Hematopoietic multipotent progenitor cell treated with erythropoietin and hydrocortisone succinate and interleukin-3 and kit ligand, for 8 days (in vitro differentiated cells): ENCODE results near the gene KBTBD8.

Experiments
- DNase-seq: peaks from one replicate; pipeline ENCODE4 v3.0.0-alpha.2; 2015

KBTBD8 gene

DNA sequence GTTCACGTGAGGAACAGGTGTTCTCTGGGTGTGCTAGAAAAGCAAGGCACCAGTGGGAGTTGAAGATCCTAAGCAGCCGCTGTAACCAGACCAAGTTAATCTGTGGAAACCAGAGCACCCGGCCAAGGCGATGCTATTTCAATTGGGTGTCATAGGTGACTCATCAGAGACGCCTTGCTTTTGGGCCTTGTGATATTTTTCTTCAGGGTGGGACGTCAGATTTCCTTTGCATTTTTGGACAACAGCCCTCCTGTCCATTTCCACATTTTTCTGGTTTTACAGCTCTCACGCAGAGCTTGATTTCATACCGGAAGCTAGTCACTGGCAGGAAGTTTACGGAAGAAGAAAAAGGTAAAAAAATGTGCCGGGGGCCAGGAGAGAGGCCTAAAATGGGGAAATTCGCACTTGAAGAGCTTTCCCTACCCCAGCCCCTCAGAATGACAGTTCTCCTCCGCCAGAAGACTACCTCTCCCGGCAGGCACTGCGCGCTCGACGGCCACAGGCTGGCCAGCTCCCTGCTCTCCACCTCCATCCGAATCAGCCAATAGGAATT lies 471 bp upstream of the KBTBD8 start:
- no peak for DNase-seq

DNA sequence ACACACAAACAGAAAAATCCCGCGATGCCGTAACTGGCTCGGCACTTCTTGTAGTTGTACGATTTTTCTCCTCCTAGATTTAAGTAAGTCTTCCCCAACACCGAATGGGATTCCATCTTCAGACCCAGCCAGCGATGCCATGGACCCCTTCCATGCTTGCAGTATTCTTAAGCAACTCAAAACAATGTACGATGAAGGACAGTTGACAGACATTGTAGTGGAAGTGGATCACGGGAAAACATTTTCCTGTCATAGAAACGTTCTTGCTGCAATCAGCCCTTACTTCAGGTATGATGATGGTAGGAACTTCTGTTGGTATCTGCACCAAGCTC lies 763 bp downstream of the KBTBD8 start:
- DNase-seq: no peak

DNA sequence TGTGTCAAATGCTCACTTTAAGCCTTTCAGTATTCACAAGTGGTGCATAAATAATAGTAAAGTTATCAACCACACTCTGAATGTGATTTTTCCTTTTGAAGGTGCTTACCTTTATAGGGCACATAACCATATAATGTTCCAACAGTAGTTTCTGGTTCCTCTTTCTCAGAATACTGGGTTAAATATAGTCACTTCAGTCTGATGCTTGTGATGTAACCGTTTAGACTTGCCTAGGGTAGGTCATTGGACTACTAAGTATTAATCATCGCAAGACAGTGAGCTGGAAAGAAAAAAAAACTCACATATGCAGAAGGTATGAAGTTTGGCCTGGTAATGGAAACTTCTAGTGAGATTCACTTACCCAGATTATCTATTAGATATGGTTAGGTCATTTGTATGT lies 1.9 kb downstream of the KBTBD8 start:
- peak; percentile 58 for DNase-seq

DNA sequence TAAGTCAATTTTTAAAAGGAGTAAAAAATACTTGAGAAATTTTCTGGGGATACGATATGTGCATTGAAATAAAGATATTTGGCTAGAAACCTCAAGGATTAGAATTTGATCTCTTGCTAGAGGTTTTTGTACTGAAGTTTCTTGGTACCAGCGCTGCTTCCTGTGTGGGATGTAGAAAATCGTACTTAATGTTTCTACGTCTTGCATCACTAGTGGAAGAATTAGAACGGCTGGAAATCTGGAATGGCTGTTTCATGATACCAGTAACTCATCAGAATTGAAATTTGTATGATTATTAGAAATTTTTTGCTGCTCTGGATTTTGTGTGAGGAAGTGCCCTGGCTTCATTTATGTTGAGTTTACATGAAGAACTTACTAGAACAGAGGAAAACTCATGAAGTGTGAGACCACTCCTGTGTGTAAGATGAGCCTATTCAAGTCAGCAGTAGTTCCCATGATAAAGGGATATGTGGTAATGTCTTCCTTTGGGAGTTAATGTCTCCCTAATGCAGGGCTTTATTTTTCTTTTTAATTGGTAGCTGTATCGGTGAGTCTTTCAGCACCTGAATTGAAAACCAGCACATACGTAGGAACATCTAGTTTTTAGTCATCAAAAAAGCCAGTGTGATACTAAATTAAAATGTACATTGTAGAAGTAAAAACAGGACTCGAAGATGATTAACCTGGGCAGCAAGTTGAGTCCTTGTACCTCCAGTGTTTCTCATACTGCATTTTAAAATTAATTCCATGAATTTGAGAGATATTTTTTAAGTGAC lies 3.2 kb downstream of the KBTBD8 start:
- DNase-seq: no peak

DNA sequence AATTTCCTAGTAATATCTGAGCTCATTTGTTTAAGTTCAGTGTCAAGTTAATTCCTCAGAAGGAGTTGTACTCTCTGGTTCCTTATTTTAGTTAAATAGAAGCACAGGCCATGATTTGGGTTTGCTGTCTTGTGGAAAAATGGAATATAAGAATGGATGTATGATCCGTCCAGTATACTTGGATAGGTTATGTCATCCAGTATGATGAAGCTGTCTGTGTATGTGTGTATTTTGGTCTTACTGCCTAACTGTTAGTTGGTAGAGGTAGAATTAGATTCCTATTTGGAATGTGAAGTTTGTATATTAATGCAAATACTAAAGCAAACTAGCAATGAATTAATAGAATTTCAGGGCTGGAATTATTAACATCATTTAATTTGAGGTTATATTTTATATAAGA lies 7.9 kb downstream of the KBTBD8 start:
- DNase-seq: no peak

DNA sequence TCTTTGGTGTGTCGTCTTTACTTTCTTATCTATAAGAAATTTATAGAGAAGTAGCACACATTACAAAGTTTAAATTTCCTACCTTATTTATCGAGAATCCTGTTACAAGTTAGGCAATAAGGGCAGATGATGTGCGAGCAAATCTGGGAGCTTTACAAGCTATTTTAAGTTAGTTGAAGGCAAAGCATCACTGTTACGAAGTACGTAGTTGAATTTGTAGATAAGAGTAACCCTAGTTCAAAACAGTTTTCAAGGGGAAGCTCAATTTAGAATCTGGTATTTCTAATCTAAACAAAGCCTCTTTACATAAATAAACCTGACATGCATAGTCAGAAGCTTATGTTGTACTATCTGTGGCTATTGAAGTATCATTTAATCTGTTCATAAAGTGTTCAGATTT lies 8.4 kb downstream of the KBTBD8 start:
- DNase-seq: no peak

DNA sequence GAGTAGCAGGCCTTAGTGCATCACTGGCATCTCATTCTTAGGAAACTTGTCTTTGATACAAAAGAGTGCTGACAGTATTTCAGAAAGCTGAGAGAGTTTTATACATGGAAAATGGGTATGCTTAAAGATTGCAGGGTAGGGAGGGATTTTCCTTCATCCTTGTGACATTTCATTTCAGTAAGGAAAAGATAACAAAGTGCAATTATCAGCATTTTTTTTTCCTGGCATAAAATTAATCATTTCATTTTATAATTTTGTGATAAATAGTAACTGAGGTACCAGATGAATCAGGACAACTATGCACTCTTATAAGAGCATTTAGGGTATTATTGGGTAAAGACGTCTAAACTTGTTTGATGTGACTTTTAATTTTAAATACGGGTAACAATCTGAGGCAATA lies 10.3 kb downstream of the KBTBD8 start:
- no peak for DNase-seq

DNA sequence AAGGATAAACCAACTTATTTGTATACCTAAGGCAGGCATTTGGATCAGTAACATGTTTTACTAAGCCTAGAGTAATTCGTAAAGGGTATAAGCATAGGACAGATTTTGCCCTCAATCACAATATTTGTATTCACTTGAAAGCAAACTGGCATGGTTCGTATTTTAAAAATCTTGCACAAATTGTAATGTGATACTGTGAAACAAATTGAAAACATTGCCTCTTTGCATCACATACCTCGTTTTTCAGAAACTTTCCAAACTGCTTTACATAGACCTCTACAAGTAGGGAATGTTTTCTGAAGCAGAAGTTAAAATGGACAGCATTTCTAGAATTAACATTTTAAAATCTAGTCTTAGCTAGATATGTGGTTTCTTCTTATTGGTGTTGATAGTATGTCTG lies 11.6 kb downstream of the KBTBD8 start:
- DNase-seq: no peak

DNA sequence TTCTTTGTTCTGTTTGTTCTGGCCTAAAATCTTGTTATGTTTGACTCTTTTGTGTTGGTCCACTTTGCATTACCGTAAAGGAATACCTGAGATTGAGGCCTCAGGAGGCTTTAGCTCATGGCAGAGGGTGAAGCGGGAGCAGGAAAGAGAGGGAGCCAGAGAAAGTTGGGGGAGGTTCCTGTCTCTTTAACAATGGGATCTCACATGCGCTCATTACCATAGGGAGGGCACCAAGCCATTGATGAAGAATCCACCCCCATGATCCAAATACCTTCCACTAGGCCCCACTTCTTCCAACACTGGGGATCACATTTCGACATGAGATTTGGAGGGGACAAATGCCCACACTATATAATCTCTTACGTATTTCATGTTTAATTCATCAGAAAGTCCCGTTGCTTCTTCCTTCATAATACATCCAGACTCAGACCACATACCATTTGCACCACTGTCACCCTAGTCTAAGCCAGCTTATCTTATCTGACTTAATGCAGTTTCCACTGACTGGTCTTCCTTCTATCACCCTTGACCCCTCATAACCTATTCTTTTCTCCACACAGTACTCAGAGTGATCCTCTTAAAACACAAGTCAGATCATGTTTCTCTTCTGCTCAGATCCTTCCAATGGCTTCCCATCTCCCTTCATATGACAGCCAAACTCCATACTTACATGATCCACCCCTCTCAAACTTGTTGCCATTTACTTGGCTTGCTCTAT lies 13.5 kb downstream of the KBTBD8 start:
- peak; percentile 72 for DNase-seq

DNA sequence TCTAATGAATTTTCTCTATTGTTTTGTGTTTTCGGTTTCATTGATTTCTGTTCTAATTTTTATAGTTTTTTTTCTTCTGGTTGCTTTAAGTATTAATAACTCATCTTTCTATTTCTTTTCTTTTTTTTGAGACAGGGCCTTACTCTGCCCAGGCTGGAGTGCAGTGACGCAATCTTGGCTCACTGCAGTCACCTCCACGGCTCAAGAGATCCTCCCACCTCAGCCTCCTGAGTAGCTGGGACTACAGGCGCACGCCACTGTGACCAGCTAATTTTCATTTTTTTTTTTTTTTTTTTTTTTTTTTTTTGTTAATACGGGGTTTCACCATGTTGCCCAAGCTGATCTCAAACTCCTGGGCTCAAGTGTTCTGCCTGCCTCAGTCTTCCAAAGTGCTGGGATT lies 14.5 kb downstream of the KBTBD8 start:
- DNase-seq: no peak

DNA sequence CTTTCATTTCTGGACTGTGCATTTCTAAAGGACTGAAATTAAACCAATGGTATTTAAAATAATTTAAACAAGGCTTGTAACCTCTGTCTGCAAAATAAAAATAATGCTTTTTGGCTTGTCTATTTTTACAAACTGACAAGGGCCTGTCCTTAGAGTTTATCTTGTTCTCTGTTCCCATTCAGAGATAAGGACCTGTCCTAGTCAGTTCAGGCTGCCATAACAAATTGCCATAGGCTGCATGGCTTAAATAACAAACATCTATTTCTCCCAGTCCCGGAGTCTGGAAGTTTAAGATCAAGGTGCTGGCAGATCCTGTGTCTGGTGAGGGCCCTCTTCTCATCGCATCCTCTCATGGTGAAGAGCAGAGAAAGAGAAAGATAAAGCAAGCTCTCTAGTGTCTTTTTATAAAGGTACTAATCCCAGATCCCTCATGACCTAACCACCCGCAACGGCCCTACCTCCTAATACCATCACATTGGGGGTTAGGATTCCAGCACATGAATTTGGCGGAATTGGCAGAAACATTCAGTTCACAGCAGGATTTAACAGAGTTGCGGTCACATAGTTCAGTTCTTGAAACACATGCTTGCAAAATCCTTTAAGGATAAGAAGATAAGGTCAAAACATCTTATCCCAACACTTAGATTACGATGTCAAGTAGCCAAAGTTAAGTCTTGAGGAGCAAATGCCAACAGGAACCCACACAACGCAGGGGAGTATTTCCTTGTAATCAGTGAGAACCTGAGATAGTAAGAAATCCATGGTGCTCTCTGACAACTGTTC lies 17.8 kb downstream of the KBTBD8 start:
- DNase-seq: peak; percentile 35

DNA sequence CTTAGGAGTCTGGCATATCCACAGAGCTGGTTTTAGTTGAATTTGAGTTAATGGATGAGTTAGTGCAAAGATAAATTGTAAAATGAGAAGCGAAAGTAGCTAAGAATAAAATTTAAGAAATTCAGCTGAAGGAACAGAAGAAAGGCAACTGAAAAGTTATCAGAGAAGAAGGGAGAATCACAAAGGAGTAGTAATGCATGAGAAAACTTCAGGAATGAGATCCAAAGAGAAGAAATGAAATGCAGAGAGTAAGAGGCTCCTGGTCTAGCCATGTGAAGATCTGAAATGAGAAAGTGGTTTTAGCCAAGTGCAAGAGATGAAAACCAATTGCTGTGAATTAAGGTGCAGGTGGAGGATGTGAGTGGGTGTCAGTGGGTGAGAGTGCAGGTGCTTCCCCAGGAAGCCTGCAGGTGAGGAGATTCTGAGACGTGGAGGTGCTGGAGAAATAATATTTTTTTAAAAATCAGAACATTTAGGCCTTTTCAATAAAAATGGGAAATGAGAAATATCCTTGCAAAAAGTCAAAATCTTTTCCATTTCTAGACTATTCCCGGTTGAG lies 18.5 kb downstream of the KBTBD8 start:
- no peak for DNase-seq

DNA sequence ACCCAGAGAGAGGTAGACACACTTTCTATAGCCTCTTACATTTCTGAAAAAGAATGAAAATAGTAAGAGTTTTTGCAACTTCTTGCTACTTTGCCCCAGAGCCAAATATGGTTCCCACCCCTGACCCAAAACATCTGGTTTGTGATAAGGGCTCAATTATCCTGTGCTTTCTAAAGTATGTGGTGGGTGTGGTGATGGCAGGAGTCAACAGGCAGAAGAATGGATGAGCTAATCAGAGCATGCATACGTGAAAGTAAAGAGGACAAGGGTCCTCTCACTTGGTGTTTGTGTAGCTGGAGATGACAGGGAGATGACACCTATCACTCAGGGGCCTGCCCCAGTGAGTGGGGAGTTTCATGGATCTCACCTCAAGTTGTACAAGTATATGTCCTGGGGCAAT lies 19.1 kb downstream of the KBTBD8 start:
- peak; percentile 96 for DNase-seq

DNA sequence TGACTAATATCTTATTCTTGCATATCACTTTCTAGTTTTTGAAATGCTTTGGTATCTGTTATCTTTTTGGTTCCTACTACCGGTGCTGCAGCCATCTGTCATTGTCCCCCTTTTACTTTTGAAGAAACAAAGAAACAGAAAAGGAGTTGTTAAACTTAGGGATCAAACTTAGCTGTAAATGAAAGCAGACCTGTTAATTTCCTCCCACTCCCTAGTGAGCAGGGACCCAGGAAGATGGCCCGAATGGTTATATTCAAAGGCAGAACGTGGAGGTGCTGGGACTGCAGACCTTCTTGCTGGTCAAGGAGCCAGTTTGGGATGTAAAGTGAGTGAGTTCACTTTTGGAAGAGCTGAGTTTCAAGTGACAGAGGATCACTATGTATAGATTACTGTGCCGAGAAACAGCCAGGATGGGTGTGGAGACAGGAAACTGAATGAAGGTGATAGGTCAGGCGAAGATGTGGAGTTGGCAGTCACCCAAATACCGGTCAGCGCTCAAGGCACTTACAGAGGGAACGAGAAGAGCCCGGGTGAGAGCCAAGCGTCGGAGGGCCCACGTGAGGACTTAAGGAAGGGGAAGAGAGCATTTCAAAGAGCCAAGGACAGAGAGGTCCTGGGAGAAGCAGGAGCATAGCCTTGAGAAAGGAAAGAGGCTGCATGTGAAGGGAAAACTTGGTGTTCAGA lies 20.1 kb downstream of the KBTBD8 start:
- peak; percentile 96 for DNase-seq

DNA sequence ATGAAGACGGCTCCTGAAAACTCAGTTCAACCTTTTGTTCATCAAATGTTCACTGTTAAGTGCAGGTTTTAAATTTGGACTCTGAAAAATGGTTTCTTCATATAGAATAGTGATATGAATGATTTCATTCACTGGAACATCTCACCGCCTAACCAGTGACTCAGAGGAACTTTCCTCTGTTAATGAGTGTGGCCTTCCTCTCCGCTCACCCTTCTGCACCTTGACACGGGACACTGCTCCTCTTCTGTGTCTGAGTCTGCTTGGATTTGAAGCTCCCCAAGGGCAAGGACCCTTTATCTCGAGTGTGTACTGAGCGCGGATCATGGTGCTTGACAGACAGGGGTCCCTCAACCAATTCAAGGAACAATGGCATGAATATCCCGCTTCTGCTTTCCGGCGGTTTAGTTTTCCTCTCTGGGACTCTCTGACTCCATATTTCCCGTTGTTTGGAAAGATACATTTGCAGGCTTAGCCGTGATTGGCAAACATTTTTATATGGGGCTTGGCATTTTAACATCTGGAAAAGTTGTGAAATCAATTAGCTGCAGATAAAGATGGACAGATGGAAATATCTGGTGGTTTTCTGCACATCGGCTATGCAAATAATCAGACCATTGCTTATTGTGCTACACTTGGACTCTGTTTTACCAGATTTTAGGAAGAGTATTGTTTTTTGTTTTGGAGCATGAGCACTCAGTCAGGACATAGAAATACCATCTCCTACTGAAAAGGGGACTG lies 20.9 kb downstream of the KBTBD8 start:
- DNase-seq: no peak

DNA sequence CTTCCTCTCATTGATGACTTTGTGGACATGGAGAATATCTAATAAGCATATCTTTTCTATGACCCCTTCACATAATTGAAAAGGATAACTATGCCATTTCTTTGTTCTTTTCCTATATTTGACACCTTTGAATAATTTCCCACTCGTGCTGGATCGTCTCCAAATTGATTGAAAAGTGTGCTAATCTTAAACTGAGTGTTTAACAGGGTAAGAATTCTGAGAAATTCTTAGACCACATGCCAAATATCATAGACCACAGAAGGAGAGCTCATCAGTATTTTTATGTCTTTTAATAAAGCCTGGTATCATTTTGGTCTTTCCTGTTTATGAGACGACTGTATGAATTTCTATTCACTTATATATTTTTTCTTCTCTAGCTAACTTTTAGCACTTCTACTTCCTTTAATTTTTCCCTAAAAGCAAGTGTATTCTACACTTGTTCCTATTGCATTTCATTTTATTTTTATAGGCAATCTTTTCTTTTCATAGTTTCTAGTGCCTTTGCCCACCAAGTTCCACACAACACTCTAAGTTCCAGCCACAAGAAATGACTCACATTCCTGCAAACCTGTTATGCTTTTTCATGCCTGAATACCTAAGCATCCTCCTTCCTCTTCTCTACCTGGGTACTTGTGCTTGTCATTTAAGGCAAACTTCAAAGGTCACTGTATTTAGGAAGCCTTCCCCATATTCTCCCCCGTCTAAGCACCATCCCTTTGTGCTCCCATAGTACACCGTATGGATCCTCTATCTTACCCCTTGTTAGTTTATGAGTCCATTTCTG lies 30.1 kb downstream of the KBTBD8 start:
- peak; percentile 84 for DNase-seq

DNA sequence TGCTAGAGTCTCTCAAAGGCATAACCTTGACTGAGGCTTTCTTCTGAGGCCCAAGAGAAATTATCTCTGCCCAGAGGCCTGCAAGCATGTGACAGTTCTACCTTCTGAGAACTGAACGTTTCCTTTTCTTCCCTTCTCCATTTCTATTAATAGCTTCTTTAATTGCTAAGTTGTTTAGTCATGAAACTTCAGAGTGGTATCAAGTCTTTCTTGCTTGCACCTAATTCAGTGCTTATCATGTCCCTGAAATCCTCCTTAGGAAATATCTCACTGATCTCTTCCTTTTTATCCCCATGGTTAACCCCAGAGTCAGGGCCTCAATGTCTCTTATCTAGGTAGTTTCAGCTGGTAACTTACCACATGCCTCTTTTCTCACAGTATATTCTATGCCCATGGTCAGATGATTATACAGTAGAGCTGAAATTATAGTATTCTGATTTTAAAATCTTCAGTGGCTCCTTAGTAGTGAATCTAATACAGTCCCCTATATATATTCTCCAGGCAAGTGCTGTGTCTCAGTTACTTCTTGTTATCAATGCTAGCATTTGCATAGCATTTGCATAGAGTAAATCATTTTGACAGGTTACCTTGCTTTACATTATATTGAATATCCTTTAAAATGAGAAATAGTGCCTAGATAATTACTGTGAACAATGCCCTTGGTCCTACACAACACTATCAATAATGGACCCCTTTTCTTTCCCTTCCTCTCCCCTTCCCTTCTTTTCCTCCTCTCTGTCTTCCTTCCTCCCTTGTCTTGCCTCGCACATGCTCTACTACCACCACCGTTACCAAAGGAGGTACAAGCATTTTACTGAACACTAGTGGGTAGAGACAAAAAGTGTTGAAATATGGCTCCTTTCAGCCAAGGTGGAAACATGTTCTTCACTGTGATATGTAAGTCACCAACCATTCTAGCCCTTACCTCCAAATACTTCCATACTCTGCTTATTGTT lies 33.0 kb downstream of the KBTBD8 start:
- peak; percentile 89 for DNase-seq

DNA sequence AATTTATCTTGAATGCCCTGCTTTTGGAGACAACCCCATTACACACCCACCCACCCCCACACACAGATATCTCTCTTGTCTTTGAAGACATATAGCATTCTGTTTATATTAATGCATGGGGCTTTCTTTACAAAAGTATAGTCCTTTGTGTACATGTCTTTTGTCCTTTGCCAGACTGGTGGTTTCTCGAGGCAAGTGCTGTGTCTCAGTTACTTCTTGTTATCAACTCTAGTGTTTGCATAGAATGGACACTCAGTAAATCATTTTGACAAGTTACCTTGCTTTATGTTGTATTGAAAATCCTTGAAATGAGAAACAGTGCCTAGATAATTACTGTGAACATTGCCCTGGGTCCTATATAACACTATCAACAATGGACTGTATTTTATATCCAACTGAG lies 33.9 kb downstream of the KBTBD8 start:
- no peak for DNase-seq

DNA sequence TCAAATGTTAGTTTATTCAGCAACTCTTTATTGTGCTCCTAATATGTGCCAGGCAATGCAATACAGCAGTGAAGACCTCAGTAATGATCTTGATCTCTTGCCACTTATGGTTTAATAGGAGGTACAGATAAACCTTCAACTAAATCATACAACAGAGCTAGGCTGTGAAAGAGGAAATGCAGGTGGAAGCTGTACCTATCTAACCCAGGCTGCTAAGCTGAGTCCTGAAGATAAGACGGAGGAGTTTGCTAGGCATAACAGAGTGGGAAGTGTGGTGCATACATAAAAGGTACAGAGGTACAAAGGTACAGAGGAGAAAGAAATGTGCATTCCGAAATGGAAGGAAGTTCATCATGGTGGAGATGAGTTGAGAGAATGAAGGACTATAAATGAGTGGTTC lies 35.0 kb downstream of the KBTBD8 start:
- peak; percentile 62 for DNase-seq

DNA sequence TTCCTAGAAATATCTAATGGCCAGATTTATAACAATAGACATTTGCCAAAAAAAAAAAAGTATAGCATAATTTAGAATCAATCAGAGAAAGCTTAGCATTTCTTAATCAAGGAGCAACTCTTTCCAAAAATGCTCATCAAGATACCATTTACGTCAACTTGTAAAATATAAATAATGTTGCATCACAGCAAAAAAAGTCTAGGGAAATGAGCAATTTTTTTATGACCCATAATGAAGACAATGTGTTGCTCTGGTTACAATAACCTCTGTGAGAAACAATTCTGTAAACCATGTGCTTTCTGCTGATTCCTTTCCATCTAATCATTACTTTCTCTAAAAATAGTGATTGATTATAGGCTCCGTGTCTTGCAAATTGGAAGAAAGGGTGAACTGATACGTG lies 36.3 kb downstream of the KBTBD8 start:
- no peak for DNase-seq
